Measurements from ENCODE around the gene TBL1X. TPM values are rescaled to one million over a fixed set of nuclear protein-coding genes. Genes with fewer than 3 reads are reported as not detected.

The TBL1X gene
- total RNA-seq, 2 donors from 2014 or later: 25.5 to 49.3 TPM

- peak; percentile 90 for DNase-seq (ENCODE audit: low spot score)
- intact Hi-C loops (cut with DNase I): no loop called here
Observed at GRCh38 chrX:9604111-9604907, 139.5 kb downstream of the TBL1X start.

- intact Hi-C loops (cut with DNase I): no loop called here
- DNase-seq (ENCODE audit: low spot score): no peak
Observed at GRCh38 chrX:9604908-9605306, 140.0 kb downstream of the TBL1X start.

- DNase-seq (ENCODE audit: low spot score): no peak
- intact Hi-C loops (cut with DNase I): no loop called here
Observed at GRCh38 chrX:9605484-9605883, 140.6 kb downstream of the TBL1X start.

GRCh38 chrX:9606971-9607370 is 142.1 kb downstream of the TBL1X start:
- no peak for DNase-seq (ENCODE audit: low spot score)
- intact Hi-C loops (cut with DNase I): no loop called here

GRCh38 chrX:9609499-9609898 is 144.6 kb downstream of the TBL1X start:
- no peak for DNase-seq (ENCODE audit: low spot score)
- intact Hi-C loops (cut with DNase I): no loop called here

GRCh38 chrX:9609987-9610386 is 145.1 kb downstream of the TBL1X start:
- intact Hi-C loops (cut with DNase I): no loop called here
- DNase-seq (ENCODE audit: low spot score): no peak

GRCh38 chrX:9610771-9611392 is 146.0 kb downstream of the TBL1X start:
- intact Hi-C loops (cut with DNase I): no loop called here
- DNase-seq (ENCODE audit: low spot score): no peak

- intact Hi-C loops (cut with DNase I): no loop called here
- DNase-seq (ENCODE audit: low spot score): no peak
Observed at GRCh38 chrX:9611436-9612145, 146.7 kb downstream of the TBL1X start.

GRCh38 chrX:9612146-9612505 is 147.3 kb downstream of the TBL1X start:
- intact Hi-C loops (cut with DNase I): no loop called here
- no peak for DNase-seq (ENCODE audit: low spot score)

- intact Hi-C loops (cut with DNase I): no loop called here
- DNase-seq (ENCODE audit: low spot score): no peak
Observed at GRCh38 chrX:9614016-9614415, 149.2 kb downstream of the TBL1X start.

- intact Hi-C loops (cut with DNase I): no loop called here
- DNase-seq (ENCODE audit: low spot score): no peak
Observed at GRCh38 chrX:9619133-9619532, 154.3 kb downstream of the TBL1X start.

- no peak for DNase-seq (ENCODE audit: low spot score)
- intact Hi-C loops (cut with DNase I): no loop called here
Observed at GRCh38 chrX:9619581-9619980, 154.7 kb downstream of the TBL1X start.

GRCh38 chrX:9622128-9622527 is 157.3 kb downstream of the TBL1X start:
- intact Hi-C loops (cut with DNase I): no loop called here
- DNase-seq (ENCODE audit: low spot score): no peak

- no peak for DNase-seq (ENCODE audit: low spot score)
- intact Hi-C loops (cut with DNase I): no loop called here
Observed at GRCh38 chrX:9626379-9626778, 161.5 kb downstream of the TBL1X start.

GRCh38 chrX:9627922-9628321 is 163.1 kb downstream of the TBL1X start:
- intact Hi-C loops (cut with DNase I): no loop called here
- DNase-seq (ENCODE audit: low spot score): no peak

GRCh38 chrX:9628779-9629493 is 164.1 kb downstream of the TBL1X start:
- intact Hi-C loops (cut with DNase I): no loop called here
- DNase-seq (ENCODE audit: low spot score): no peak

GRCh38 chrX:9634551-9634950 is 169.7 kb downstream of the TBL1X start:
- no peak for DNase-seq (ENCODE audit: low spot score)
- intact Hi-C loops (cut with DNase I): no loop called here

- no peak for DNase-seq (ENCODE audit: low spot score)
- intact Hi-C loops (cut with DNase I): no loop called here
Observed at GRCh38 chrX:9635368-9635767, 170.5 kb downstream of the TBL1X start.

- no peak for DNase-seq (ENCODE audit: low spot score)
- intact Hi-C loops (cut with DNase I): no loop called here
Observed at GRCh38 chrX:9635803-9636202, 170.9 kb downstream of the TBL1X start.

- DNase-seq (ENCODE audit: low spot score): no peak
- intact Hi-C loops (cut with DNase I): no loop called here
Observed at GRCh38 chrX:9638871-9639270, 174.0 kb downstream of the TBL1X start.

All from posterior vena cava (tissue), 2 donors.